GM19240 (cell line): ENCODE data around the gene PTPRN.
A peak's percentile ranks its signal among the peaks of the same experiment; 100 is the strongest.
"Not testable (repeated sequence)": the region's sequence is repeated elsewhere in the genome, so short reads cannot be mapped to it uniquely, and the experiment has no call there.

Experiments used
- DNase-seq: peaks from one replicate; pipeline ENCODE4 v3.0.0; 2011; ENCODE audit warnings: low spot score; ENCODE audit not compliant: insufficient read length

Gene PTPRN

GRCh38 chr2:219309278-219309677 lies at the start of gene PTPRN:
Gene PTPRN, minus strand, starts transcription at chr2:219309401. Its CDS starts 69 bp downstream, at chr2:219309332.
- DNase-seq: no peak

GRCh38 chr2:219358170-219359075 lies 49.2 kb upstream of the PTPRN start:
- DNase-seq: no peak

- no peak for DNase-seq
Measured at GRCh38 chr2:219356834-219357233, 47.6 kb upstream of the PTPRN start.

GRCh38 chr2:219354582-219354981 lies 45.4 kb upstream of the PTPRN start:
- DNase-seq: no peak

GRCh38 chr2:219353129-219353528 lies 43.9 kb upstream of the PTPRN start:
- DNase-seq: no peak

- peak; percentile 52 for DNase-seq
Measured at GRCh38 chr2:219352448-219353023, 43.3 kb upstream of the PTPRN start.

- no peak for DNase-seq
Measured at GRCh38 chr2:219350710-219351221, 41.6 kb upstream of the PTPRN start.

- no peak for DNase-seq
Measured at GRCh38 chr2:219350215-219350614, 41.0 kb upstream of the PTPRN start.

GRCh38 chr2:219344751-219345430 lies 35.7 kb upstream of the PTPRN start:
- no peak for DNase-seq

- no peak for DNase-seq
Measured at GRCh38 chr2:219335373-219335786, 26.2 kb upstream of the PTPRN start.

GRCh38 chr2:219334076-219334475 lies 24.9 kb upstream of the PTPRN start:
- no peak for DNase-seq

GRCh38 chr2:219332542-219332941 lies 23.3 kb upstream of the PTPRN start, which contains the start of gene RESP18:
Gene RESP18, minus strand, starts transcription at chr2:219332744.
- no peak for DNase-seq

GRCh38 chr2:219331560-219332213 lies 22.5 kb upstream of the PTPRN start:
- no peak for DNase-seq

GRCh38 chr2:219327719-219328118 lies 18.5 kb upstream of the PTPRN start:
- DNase-seq: no peak

- no peak for DNase-seq
Measured at GRCh38 chr2:219325657-219326315, 16.6 kb upstream of the PTPRN start.

- no peak for DNase-seq
Measured at GRCh38 chr2:219325136-219325535, 15.9 kb upstream of the PTPRN start.

- no peak for DNase-seq
Measured at GRCh38 chr2:219323434-219323833, 14.2 kb upstream of the PTPRN start.

GRCh38 chr2:219314804-219315468 lies 5.7 kb upstream of the PTPRN start:
- no peak for DNase-seq

- not testable (repeated sequence) for DNase-seq
Measured at GRCh38 chr2:219312683-219313263, 3.6 kb upstream of the PTPRN start.
